GM19463 (cell line): ENCODE measurements around the gene FBLN1.
"Not testable (repeated sequence)": the region's sequence is repeated elsewhere in the genome, so short reads cannot be mapped to it uniquely, and the experiment has no call there.

Experiments used
- ATAC-seq: cut with Tn5 transposase; IDR thresholded peaks from one replicate; pipeline ENCODE4 v1.9.1; 2021; ENCODE audit warnings: mild to moderate bottlenecking, moderate library complexity; ENCODE audit not compliant: unreplicated experiment

Gene FBLN1, protein sequence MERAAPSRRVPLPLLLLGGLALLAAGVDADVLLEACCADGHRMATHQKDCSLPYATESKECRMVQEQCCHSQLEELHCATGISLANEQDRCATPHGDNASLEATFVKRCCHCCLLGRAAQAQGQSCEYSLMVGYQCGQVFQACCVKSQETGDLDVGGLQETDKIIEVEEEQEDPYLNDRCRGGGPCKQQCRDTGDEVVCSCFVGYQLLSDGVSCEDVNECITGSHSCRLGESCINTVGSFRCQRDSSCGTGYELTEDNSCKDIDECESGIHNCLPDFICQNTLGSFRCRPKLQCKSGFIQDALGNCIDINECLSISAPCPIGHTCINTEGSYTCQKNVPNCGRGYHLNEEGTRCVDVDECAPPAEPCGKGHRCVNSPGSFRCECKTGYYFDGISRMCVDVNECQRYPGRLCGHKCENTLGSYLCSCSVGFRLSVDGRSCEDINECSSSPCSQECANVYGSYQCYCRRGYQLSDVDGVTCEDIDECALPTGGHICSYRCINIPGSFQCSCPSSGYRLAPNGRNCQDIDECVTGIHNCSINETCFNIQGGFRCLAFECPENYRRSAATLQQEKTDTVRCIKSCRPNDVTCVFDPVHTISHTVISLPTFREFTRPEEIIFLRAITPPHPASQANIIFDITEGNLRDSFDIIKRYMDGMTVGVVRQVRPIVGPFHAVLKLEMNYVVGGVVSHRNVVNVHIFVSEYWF

DNA sequence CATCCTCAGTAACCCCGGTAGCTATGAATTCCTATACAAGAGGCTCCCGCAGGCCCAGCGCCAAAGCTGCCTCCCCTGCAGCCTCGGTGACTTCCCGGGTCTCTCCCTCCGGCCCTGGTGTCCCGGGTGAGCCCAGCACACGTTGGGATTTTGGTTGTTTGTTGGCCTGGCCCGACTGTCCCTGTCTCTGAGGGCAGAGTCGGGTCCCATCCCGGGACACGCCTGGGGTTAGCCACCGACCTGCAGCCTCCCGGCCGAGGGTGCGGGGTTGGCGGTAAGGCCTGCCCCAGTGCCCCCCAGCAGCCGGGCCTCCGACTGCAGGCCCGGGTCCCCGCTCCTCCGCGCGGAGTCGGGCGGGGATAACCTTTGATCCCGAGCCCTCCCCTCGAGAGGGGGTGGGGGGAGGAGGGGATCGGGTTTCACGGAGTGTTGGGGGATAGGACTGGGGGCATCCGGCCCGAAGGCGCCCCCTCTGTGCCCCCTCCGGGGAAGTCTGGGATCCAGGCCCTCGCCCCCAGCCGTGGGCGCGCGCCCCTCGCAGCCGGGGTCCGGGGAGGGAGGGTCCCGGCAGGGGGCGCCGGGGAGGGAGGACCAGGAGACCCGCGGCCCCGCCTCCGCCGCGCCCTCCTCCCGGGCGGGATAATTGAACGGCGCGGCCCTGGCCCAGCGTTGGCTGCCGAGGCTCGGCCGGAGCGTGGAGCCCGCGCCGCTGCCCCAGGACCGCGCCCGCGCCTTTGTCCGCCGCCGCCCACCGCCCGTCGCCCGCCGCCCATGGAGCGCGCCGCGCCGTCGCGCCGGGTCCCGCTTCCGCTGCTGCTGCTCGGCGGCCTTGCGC, at the start of gene FBLN1:
FBLN1 (plus strand) TSS at position 669 of the 835 bp plus-strand sequence; CDS start at position 772, 103 bp downstream.
- no peak for ATAC-seq

DNA sequence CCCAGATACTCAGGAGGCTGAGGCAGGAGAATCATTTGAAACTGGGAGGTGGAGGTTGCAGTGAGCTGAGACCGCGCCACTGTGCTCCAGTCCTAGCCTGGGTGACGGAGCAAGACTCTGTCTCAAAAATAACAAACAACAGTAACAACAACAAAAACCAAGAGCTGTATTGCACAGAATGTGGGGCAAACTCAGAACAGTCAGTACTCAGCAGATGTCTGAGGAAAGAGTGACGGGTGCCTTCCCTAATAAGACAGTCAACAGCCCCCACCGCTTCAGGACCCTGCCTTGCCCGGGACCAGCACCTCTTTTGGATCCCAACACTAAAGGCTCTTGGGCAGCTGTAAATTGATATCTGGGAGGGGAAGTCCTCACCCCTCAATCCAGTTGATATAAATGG, 48.9 kb upstream of the FBLN1 start:
- ATAC-seq: no peak

DNA sequence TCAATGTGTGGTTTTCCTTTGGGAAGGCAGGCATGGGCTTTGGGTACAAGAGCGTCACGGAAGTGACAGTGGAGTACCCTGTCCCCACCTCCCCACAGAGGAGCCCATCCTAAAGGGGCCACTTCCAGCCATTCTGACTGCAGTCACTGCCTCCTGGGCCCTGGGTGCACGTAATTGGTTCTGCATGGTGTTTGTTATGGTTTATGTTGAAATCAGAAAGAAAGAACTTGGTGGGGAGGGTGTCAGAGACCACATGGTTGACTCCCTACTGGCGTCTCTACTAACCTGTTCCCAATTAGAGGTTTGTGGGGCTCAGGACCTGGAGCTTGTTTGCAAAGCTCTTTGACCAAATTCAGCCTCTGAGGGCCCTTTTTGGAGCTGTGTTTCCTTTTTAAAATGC, 48.4 kb upstream of the FBLN1 start:
- ATAC-seq: no peak

DNA sequence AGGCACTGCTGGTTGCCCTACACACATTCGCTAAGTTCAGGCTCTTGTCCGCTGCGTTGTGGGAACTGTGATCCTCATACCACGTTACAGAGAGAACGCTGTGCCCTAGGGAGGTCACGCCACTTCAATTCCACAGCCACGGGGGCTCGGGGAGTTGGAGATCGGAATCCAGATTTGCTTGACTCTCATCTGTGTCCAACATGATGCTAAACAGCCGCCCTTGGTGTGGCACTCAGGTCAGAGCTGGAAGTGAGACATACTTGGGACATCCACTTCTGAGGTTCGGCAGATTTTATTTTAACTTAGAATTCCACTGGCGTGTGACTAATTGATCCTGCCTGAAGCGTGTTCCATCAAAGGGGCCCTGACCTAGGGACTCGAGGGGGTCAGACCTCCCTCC, 47.5 kb upstream of the FBLN1 start:
- no peak for ATAC-seq

DNA sequence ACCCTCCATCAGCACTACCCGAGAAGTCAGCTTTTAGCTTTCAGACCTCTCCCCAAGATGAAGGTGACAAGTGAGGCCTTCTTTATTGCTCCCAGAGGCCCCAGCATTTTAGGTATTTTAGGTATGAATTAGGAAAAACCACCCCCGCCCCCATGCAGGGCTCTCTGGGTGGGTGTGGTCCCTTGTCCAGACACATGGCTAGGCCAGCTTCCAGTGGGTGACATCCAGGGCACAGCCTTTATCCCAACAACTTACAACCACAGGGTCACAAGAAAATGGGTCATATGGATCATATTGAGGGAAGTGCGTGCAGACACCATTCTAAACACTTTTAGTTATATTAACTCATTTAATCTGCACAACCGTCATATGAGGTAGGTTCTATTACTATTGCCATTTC, 47.1 kb upstream of the FBLN1 start:
- ATAC-seq: no peak

DNA sequence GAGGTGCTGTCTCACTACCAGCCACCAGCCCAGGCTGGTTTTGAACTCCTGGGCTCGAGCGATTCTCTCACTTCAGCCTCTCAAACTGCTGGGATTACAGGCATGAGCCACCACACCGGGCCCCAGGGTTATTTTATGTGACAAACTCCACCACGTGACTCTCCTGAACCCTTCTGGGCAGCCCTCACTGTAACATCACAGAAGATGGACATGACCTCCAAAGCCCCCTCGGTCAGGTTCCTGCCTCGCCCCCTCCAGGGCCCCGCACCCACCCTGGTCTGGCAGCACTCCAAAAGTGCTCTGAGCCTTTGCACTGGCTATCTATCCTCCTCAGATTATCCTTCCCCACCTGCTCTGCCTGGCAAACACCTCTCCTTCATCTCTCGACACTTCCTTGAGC, 45.9 kb upstream of the FBLN1 start:
- ATAC-seq: no peak

DNA sequence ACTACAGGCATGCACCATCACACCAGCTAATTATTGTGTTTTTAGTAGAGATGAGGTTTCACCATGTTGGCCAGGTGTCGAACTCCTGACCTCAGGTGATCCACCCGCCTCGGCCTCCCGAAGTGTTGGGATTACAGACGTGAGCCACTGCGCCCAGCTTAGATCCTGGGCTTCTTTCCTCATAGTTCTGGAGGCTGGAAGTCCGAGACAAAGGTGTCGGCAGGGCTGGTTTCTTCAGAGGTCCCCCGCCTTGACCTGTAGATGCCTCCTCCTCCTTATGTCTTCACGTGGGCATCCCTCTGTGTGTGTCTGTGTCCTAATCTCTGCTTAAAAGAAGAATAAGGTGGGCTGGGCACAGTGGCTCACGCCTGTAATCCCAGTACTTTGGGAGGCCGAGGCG, 44.2 kb upstream of the FBLN1 start:
- no peak for ATAC-seq

DNA sequence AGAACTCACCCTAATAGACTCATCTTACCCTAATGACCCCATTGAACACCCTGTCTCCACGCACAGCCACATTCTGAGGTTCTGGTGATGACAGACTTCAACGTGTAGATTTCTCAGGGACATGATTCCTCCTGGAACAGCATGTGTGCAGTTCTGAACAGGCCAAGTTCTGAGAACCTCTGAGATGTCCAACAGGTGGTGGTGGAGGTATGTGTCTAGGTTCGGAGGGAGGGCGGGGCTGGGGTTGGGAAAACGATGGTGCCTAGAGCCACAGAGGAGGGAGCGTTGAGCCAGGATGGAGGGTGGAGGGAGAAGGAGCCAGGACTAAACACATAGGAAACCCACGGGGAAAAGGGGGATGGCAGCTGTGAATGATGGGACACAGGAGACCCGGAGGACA, 43.4 kb upstream of the FBLN1 start:
- ATAC-seq: no peak

DNA sequence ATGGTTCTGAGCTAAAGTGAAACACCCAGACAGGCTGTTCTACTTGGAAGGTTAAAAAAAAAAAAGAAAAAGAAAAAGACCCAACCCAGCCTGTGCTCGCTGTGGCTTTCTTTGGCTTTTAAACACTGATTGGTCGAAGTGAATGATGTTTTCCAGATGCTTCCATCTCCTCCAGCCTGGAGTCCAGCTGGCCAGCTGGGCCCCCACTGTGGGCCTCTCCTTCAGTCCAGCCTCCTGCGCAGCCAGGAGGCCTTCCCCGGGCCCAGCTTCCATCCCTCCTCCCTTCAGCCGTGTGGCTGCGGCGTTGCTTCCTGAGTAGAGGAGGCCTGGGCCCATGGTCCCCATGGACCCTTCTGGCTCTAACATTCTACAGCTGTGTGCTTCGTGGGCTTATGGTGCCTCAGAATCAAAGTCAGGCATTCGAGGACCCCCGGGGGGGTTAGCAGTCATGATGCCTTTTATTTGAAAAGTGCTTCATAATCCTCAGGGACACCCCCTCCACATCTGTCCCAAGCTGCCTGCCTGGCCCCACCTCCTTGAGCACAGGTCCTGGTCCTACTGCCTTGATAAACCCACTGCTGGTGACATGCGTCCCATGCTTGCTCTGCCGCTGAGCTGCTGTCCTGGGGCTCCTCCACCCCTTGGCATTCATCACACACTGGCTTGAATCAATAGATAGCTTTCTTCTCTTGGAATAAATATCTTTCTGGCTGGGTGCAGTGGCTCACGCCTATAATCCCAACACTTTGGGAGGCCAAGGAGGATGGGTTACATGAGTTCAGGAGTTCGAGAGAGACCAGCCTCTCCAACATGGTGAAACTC, 42.2 kb upstream of the FBLN1 start:
- ATAC-seq: no peak

DNA sequence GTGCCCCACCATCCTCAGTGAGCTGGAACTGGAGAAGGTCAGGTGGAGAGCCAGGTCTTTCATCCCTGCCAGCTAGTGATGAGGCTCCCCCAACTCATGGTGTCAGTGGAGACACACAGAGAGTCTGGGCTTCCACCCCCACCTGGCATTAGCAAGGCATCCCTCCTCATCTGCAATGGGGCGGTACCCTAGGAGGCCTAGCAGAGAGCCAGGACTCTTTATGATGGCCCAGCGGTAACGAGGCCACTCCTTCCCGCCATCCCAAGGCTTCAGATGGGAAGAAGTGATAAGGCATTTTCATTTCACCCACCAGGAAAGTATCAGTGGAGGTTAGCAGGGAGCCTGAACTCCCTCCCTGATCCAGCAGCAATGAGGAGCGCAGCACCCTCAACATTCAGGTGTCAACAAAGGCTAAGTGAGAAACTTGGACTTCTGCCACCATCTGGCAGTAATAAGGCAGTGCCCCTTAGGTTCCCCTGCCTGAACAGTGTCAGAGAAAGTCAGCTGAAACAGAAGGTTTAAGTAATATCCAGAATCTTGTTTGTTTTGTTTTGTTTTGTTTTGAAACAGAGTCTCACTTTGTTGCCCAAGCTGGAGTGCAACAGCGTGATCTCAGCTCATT, 40.5 kb upstream of the FBLN1 start:
- ATAC-seq: no peak

DNA sequence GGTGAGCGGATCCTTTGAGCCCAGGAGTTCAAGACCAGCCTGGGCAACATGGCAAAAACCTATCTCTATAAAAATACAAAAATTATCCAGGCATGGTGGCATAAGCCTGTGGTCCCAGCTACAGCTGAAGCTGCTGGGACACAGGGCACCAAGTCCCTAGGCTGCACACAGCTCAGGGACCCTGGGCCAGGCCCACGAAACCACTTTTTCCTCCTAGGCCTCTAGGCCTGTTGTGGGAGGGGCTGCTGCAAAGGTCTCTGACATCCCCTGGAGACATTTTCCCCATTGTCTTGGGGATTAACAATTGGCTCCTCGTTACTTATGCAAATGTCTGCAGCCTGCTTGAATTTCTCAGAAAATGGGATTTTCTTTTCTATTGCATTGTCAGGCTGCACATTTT, 39.0 kb upstream of the FBLN1 start:
- ATAC-seq: not testable (repeated sequence)

DNA sequence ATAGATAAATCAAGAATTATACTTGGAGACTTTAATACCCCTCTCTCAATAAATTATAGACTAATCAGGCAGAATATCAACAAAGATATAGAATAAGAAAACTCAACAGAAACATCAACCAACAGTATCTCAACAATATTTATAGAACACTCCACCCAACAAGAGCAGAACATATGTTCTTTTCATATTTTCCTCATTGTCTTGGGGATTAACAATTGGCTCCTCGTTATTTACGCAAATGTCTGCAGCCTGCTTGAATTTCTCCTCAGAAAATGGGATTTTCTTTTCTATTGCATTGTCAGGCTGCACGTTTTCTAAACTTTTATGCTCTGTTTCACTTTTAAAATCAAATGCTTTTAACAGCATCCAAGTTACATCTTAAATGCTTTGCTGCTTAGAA, 37.0 kb upstream of the FBLN1 start:
- ATAC-seq: no peak

DNA sequence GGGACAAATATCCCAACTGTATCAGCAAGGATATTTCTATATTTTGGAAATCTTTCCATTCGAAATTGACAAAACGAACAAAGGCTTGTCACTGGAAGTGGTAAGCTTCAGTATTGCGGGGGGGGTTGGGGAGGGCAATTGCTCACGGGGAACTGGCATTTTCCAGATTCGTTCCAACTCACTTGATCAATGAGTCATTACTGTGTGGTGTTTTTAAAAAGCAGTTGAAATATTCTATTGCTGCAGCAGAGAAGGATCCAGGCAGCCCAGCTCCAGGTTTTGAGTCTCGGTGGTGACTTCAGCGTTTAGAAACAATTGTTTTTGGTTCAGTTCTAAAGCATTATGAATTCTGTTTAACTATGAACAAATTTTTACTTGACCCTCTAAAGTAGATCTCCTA, 33.8 kb upstream of the FBLN1 start:
- ATAC-seq: no peak

DNA sequence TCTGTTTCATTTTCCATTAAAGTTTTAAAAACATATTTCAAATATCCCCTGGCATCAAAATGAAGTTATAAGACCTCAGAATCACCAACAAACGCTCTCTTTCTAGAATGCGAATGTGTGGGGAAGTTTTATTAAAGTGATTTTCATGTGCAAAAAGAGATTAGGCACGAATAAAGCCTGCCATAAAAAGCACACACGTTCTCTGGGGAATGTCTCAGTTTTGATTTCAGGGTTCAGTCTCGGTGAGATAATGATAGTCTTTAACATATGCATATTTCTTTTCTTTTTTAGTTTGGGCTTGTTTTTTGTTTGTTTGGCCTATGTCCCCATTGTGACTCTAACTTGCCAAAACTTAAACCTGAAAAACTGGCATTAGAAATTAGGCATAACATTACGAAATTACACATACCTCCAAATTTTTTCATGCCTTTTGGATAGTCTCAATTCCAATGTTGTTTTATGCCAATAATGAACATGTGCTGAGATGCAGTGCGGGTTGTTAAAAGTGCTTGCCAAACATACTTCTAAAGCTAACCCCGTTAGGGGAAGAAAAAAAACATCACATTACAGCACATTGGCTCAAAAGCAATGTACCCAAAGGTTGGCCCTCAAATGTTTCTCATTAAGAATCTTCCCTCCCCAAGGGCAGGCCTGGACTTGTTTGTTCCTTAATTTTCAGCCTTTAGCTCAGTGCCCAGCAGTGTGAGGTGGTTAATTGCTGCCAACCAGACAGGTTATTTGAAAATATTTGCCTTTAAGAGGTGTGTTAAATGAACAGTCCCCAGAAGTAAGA, 33.2 kb upstream of the FBLN1 start:
- ATAC-seq: no peak

DNA sequence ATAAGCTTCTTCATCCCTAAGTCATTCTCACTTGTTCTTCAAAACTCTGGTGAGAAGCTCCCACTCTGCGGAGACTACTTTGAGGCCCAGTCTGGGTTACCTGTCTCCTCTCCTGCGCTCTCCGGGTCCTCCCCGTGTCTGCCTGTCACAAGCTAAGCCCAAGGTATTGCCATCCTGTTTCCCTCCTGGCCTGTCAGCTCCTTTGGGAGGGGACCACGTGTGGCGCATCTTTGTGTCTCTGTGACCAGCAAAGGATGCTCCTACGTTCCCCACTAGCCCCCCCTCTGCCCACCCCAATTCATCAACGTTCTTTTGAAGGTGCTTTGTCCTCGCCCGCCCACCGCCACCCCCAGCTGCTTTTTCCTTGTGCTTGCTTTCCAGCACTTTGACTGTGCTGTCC, 31.8 kb upstream of the FBLN1 start:
- no peak for ATAC-seq

DNA sequence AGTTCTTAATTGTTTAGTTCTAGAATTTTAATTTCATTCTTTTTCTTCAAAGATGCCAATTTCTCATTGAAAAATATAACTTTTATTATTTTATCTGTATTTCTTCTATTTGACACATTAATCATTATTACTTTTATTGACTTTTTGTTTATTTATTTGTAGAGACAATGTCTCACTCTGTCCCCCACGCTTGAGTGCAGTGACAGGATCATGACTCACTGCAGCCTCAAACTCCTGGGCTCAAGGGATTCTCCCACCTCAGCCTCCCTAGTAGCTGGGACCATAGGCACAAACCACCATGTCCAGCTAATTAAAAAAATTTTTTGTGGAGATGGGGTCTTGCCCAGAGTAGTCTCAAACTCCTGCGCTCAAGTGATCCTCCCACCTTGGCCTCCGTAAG, 30.3 kb upstream of the FBLN1 start:
- ATAC-seq: no peak

DNA sequence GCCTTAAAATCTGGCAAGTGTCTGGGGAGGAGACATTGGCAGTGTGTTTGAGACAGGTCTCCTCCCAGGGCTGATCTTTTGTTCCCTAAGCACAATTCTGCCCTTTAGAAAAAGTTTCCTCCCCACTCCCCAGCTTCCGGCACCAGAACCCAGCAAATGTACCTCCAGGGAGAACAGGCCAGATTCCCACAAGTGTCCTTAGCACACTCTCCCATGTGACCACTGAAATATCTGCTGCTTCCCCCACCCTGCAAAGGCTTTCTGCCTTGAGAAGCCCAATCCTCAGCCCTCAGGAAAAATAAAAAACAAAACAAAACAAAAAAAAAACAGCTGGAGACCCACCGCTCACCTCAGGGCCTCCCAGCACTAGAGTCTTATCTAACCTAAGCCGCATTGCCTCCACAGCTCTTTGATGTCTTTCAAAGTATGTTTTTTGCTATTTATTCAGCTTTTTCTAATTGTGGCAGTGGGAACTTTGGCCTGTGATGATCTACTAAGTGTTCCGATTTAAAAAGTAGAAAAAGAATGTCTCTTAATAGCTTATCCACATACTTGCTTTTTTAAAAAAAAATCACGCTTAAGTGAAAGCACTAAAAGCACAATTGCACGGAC, 29.0 kb upstream of the FBLN1 start:
- ATAC-seq: no peak

DNA sequence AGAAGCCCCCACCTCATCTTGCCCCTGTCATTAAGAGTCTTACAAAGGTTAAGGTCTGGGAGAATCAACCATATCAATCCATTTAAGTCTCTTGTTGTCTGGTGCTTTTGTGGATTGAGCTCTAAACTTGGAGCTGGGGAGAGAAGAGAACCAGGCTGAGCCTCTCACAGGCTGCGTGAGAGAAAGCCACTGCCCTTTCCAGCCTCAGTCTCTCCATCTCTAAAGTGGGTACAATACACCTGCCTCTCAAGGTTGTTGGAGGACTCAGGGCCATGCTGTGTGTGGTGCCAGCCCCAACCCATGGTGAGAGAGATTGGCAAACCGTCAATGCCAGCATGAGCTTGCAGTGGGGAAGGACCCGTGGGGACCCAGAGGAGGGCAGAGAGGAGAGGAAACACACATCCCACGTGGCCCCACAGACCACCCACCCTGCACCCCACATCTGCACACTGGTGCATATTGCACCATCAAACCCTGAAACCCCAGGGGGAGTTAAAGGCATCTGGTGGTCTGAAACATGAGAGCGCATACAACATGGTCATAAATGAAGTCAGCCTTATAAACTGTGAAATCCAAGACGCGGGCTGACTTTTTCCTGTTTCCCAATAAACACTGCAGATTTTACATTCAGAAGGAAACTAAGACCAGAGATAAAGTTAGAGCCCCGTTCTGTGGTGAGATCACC, 27.5 kb upstream of the FBLN1 start:
- ATAC-seq: no peak
